Neural progenitor cell (in vitro differentiated cells): ENCODE measurements around the gene SP110. TPM values are rescaled to one million over a fixed set of nuclear protein-coding genes. Genes with fewer than 3 reads are reported as not detected.

ENCODE experiments used
- DNase-seq: peaks from one replicate; pipeline ENCODE4 v3.0.0-alpha.2; 2016; ENCODE audit warnings: low spot score
- H2AFZ ChIP-seq: fragments of 200-600 bp; sonication (generic); replicated peaks from 2 replicates; pipeline ENCODE4 v1.6.1; 2016; ENCODE audit warnings: antibody characterized with exemption
- H3F3A ChIP-seq: fragments of 200-600 bp; sonication (generic); 2 replicates; pipeline ENCODE4 v1.6.1; 2016; ENCODE audit warnings: antibody characterized with exemption, low read depth
- H3K27ac ChIP-seq: fragments of 200-600 bp; sonication (generic); 2 replicates; pipeline ENCODE4 v1.5.1; 2016; ENCODE audit warnings: mild to moderate bottlenecking
- H3K27me3 ChIP-seq: fragments of 200-600 bp; sonication (generic); 2 replicates; pipeline ENCODE4 v1.6.1; 2016; ENCODE audit warnings: mild to moderate bottlenecking, moderate library complexity
- H3K36me3 ChIP-seq: fragments of 200-600 bp; sonication (generic); 2 replicates; pipeline ENCODE4 v1.5.1; 2016
- H3K4me1 ChIP-seq: fragments of 200-600 bp; sonication (generic); 2 replicates; pipeline ENCODE4 v1.6.1; 2016; ENCODE audit warnings: mixed run types
- H3K4me2 ChIP-seq: fragments of 200-600 bp; sonication (generic); 2 replicates; pipeline ENCODE4 v1.6.1; 2016
- H3K4me3 ChIP-seq: fragments of 200-600 bp; sonication (generic); 2 replicates; pipeline ENCODE4 v1.5.1; 2016
- H3K79me2 ChIP-seq: fragments of 200-600 bp; sonication (generic); 2 replicates; pipeline ENCODE4 v1.6.1; 2016; ENCODE audit warnings: low read depth
- H3K9ac ChIP-seq: fragments of 200-600 bp; sonication (generic); 2 replicates; pipeline ENCODE4 v1.6.1; 2016
- H3K9me3 ChIP-seq: fragments of 200-600 bp; sonication (generic); 2 replicates; pipeline ENCODE4 v1.5.1; 2016; ENCODE audit warnings: low read depth
- H4K20me1 ChIP-seq: fragments of 200-600 bp; sonication (generic); 2 replicates; pipeline ENCODE4 v1.6.1; 2016; ENCODE audit warnings: low read depth
- H3K27ac Mint-ChIP-seq: 3 replicates; pipeline ENCODE4 v1.8.0; 2021; ENCODE audit warnings: mixed read lengths
- H3K27me3 Mint-ChIP-seq: 2 replicates; pipeline ENCODE4 v1.8.0; 2022; ENCODE audit warnings: low read depth, mild to moderate bottlenecking, inconsistent platforms, moderate library complexity, mixed read lengths; ENCODE audit not compliant: insufficient read depth
- H3K36me3 Mint-ChIP-seq: 3 replicates; pipeline ENCODE4 v1.8.0; 2021; ENCODE audit warnings: mixed read lengths
- H3K4me1 Mint-ChIP-seq: 3 replicates; pipeline ENCODE4 v1.8.0; 2021; ENCODE audit warnings: mixed read lengths
- H3K4me3 Mint-ChIP-seq: 3 replicates; pipeline ENCODE4 v1.8.0; 2021; ENCODE audit warnings: mild to moderate bottlenecking, moderate library complexity, mixed read lengths
- H3K9me3 Mint-ChIP-seq: 3 replicates; pipeline ENCODE4 v1.8.0; 2020; ENCODE audit warnings: mixed read lengths
- CTCF ChIP-seq: fragments of 200-600 bp; sonication (generic); IDR thresholded peaks from 2 replicates; pipeline ENCODE4 v1.5.1; 2017; ENCODE audit warnings: antibody characterized with exemption, mild to moderate bottlenecking
- EZH2 ChIP-seq: fragments of 200-600 bp; sonication (generic); IDR thresholded peaks from 2 replicates; pipeline ENCODE4 v1.6.1; 2017; ENCODE audit warnings: antibody characterized with exemption, mild to moderate bottlenecking, moderate library complexity
- EZH2phosphoT487 ChIP-seq: fragments of 200-600 bp; sonication (generic); IDR thresholded peaks from 2 replicates; pipeline ENCODE4 v1.6.1; 2017; ENCODE audit warnings: antibody characterized with exemption
- total RNA-seq: library from RNA; depleted of rRNA; stranded (reverse); fragments of >200 nt; gene quantifications from 2 replicates; pipeline ENCODE4 v1.2.3, GENCODE V29; 2015; ENCODE audit warnings: low replicate concordance

SP110 gene
- total RNA-seq, 1 donor from 2014 or later, result 1.3 TPM

GRCh38 chr2:230170532-230170931, 49.3 kb downstream of the SP110 start:
- Mint-ChIP-seq H3K27ac (no peak overlapping the region), H3K36me3 (peaks cover 2% of the 10 kb centered on the region), H3K4me1 (no peaks in the 10 kb centered on the region), H3K27me3 (peaks cover 5% of the 10 kb centered on the region), H3K4me3 (no peak overlapping the region), H3K9me3 (no peaks in the 10 kb centered on the region)
- Histone ChIP-seq H4K20me1 (no peaks in the 10 kb centered on the region), H3K36me3 (no peaks in the 10 kb centered on the region), H3K4me1 (no peaks in the 10 kb centered on the region), H3K9me3 (no peaks in the 10 kb centered on the region), H3K27ac (no peak overlapping the region), H2AFZ (no peak overlapping the region), H3K4me2 (no peak overlapping the region), H3K4me3 (no peak overlapping the region), H3K27me3 (no peaks in the 10 kb centered on the region), H3F3A (no peaks in the 10 kb centered on the region), H3K79me2 (no peaks in the 10 kb centered on the region), H3K9ac (no peak overlapping the region)
- DNase-seq, result no peak
- TF ChIP-seq EZH2, result no peak

DNA sequence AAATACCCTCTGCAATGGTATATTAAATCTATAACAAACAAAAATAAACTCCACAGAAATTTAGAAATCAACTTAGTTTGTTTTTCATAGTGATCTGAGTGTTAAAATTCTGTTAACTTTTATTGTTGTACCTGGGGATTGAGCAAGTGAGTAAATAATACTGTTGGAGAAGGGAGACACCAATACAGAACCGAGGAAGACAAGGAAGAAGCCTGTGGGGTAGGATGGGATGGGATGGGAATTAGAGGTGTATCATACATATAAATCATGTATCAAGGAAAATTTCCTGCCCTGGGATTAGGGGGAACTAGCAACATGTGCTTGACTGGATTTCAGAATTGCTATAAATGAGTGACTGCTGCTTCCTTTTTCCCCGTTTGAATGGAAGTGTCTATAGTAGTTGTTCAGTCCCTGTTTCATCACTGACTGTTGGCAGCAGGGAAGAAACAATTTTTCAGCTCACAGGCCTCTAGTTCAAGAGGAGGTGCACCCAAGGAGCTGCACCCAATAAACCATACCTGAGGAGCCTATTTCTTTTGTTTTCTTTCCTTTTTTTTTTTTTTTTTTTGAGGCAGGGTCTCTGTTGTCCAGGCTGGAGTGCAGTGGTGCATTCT, 53.1 kb downstream of the SP110 start:
- no peaks in the 10 kb centered on the region for H3K79me2 ChIP-seq
- H3K4me1 ChIP-seq, result no peaks in the 10 kb centered on the region
- H3K9ac ChIP-seq, result no peak overlapping the region
- H3K27ac ChIP-seq, result no peak overlapping the region
- H3K9me3 ChIP-seq, result no peaks in the 10 kb centered on the region
- Mint-ChIP-seq H3K36me3 (no peaks in the 10 kb centered on the region), H3K4me1 (no peaks in the 10 kb centered on the region), H3K27ac (no peak overlapping the region), H3K9me3 (no peaks in the 10 kb centered on the region), H3K4me3 (no peak overlapping the region), H3K27me3 (peaks cover 5% of the 10 kb centered on the region)
- no peak overlapping the region for H3K4me2 ChIP-seq
- H2AFZ ChIP-seq, result no peak overlapping the region
- TF ChIP-seq EZH2phosphoT487 (no peak), CTCF (no peak), EZH2 (no peak)
- DNase-seq, result no peak
- H3K4me3 ChIP-seq, result no peak overlapping the region
- H3K36me3 ChIP-seq, result no peaks in the 10 kb centered on the region
- H4K20me1 ChIP-seq, result no peaks in the 10 kb centered on the region
- no peaks in the 10 kb centered on the region for H3K27me3 ChIP-seq
- H3F3A ChIP-seq, result no peaks in the 10 kb centered on the region

GRCh38 chr2:230164139-230164538, 55.6 kb downstream of the SP110 start:
- Mint-ChIP-seq H3K4me3 (no peak overlapping the region), H3K4me1 (no peaks in the 10 kb centered on the region), H3K27ac (no peak overlapping the region), H3K36me3 (no peaks in the 10 kb centered on the region), H3K27me3 (peaks cover 3% of the 10 kb centered on the region), H3K9me3 (peaks cover 4% of the 10 kb centered on the region)
- Histone ChIP-seq H3K4me1 (no peaks in the 10 kb centered on the region), H3K79me2 (no peaks in the 10 kb centered on the region), H3K36me3 (no peaks in the 10 kb centered on the region), H3K4me3 (no peak overlapping the region), H4K20me1 (no peaks in the 10 kb centered on the region), H3K27me3 (no peaks in the 10 kb centered on the region), H3K9ac (no peak overlapping the region), H3K4me2 (no peak overlapping the region), H3F3A (no peaks in the 10 kb centered on the region), H3K27ac (no peak overlapping the region), H3K9me3 (no peaks in the 10 kb centered on the region), H2AFZ (no peak overlapping the region)
- no peak for TF ChIP-seq CTCF
- no peak for TF ChIP-seq EZH2phosphoT487
- TF ChIP-seq EZH2, result no peak
- no peak for DNase-seq

GRCh38 chr2:230162981-230163380, 56.8 kb downstream of the SP110 start:
- peaks cover 3% of the 10 kb centered on the region for H3K27me3 Mint-ChIP-seq
- Histone ChIP-seq H3K4me1 (no peaks in the 10 kb centered on the region), H3K36me3 (no peaks in the 10 kb centered on the region), H3F3A (no peaks in the 10 kb centered on the region), H3K4me3 (no peak overlapping the region), H3K9ac (no peak overlapping the region), H3K27ac (no peak overlapping the region), H3K4me2 (no peak overlapping the region), H2AFZ (no peak overlapping the region), H3K9me3 (no peaks in the 10 kb centered on the region), H3K79me2 (no peaks in the 10 kb centered on the region), H3K27me3 (no peaks in the 10 kb centered on the region), H4K20me1 (no peaks in the 10 kb centered on the region)
- H3K36me3 Mint-ChIP-seq, result no peaks in the 10 kb centered on the region
- TF ChIP-seq EZH2 (no peak), EZH2phosphoT487 (no peak), CTCF (no peak)
- H3K9me3 Mint-ChIP-seq, result peaks cover 4% of the 10 kb centered on the region
- H3K4me3 Mint-ChIP-seq, result no peak overlapping the region
- H3K4me1 Mint-ChIP-seq, result no peaks in the 10 kb centered on the region
- no peak for DNase-seq
- no peak overlapping the region for H3K27ac Mint-ChIP-seq
